C4-2B (cell line): Measurements from ENCODE around the gene EFEMP1.

Source experiments
- CTCF ChIP-seq: fragments of 450-650 bp; conservative IDR thresholded peaks from 2 replicates; pipeline ENCODE4 v1.5.1; 2017; ENCODE audit warnings: mild to moderate bottlenecking
- ZFX ChIP-seq: fragments of 450-650 bp; IDR thresholded peaks from 2 replicates; pipeline ENCODE4 v1.6.1; 2017

DNA sequence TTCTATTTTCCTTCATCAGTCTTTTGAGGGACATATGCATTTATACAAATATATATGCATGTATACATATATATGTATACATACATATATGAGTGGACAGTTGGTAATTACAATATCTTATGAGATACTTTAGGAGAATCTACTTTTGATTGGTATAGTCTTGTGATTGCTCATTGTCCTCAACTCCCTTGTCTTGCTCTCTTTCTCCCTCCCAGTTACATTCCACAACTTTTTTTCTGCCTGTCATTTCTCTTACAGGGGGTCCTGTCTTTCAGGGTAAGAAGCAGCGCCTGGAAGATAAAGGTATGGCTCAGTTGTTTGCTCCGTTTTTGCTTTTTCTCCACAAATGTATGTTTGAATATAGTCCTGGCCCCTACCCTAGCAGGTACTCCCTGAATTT, 19.9 kb downstream of the EFEMP1 start:
- TF ChIP-seq CTCF, result no peak
- no peak for TF ChIP-seq ZFX
